ENCODE results near the gene CEACAM21. TPM values are rescaled to one million over a fixed set of nuclear protein-coding genes. Genes with fewer than 3 reads are reported as not detected.

Gene CEACAM21
- polyA plus RNA-seq, 1 of the 3 experiments (the other 2 are of a cell fraction): not detected

- H3K27ac ChIP-seq (ENCODE audit: low read depth in 2 of 2, low read length in 1 of 2): no peak overlapping the region
- no peaks in the 10 kb centered on the region for H3F3A ChIP-seq (replicated peaks; ENCODE audit: insufficient read depth)
- no peak overlapping the region for H3K9ac ChIP-seq
- H3K4me1 ChIP-seq (ENCODE audit: control insufficient read depth in 1 of 2, insufficient read depth in 2 of 2, low read depth in 1 of 2, low read length in 1 of 2): no peaks in the 10 kb centered on the region
- H3K4me2 ChIP-seq: no peak overlapping the region
- no peaks in the 10 kb centered on the region for H4K20me1 ChIP-seq (ENCODE audit: insufficient read depth)
- H3K9me3 ChIP-seq: no peaks in the 10 kb centered on the region
- H3K36me3 ChIP-seq (replicated peaks in 1 of 2; ENCODE audit: control insufficient read depth in 1 of 2, insufficient read depth in 2 of 2, low read length in 1 of 2): no peaks in the 10 kb centered on the region
- POLR2A ChIA-PET: no interaction called here
- TF ChIP-seq GATA2 (CRISPR knock-in tag; IDR thresholded peaks at IDR 0.05) (no peak), SIN3A (IDR thresholded peaks at IDR 0.05; ENCODE audit: borderline replicate concordance, low read depth, low read length) (no peak), FOXJ3 (CRISPR knock-in tag; IDR thresholded peaks at IDR 0.05) (no peak)
- CTCF ChIA-PET: interaction anchor here (1.1 to 1.3 kb wide), 2 partner anchors 17 to 24 kb away, joined by 5 to 8 read pairs; no protein-coding TSS in a partner anchor
- H3K79me2 ChIP-seq (ENCODE audit: insufficient read depth): no peaks in the 10 kb centered on the region
- no peaks in the 10 kb centered on the region for H3K9me2 ChIP-seq
- no peak for DNase-seq
- H3K4me3 ChIP-seq (ENCODE audit: low read depth in 2 of 2, low read length in 1 of 2): no peak overlapping the region
- no peak overlapping the region for H2AFZ ChIP-seq (ENCODE audit: low read depth)
- H3K27me3 ChIP-seq (ENCODE audit: insufficient read depth): peaks cover 68% of the 10 kb centered on the region
- WGBS (ENCODE audit: low lambda C conversion rate): 22% methylated on average over 6 of the region's 6 CpGs
These were observed 29.6 kb upstream of the CEACAM21 start for GRCh38 chr19:41546386-41546789.

DNA sequence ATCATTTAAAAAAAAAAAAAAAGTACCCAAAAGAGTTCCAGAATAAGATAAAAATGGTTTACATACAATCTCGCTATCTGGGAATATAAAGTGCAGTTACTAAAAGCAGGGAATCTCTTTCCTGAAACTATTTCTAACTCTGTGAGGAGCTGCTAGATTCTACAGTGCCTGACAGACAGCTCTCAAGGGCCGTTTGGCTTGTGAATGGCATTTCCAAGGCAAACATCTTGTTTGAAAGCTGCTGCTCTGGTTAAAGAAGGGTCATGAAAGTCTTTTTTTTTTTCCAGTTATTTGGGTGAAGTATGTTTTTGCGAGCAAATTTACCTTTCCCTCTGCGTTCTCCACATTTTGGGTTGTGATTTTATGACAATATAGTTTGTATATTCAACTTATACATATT, 29.0 kb upstream of the CEACAM21 start:
- TF ChIP-seq SMC3 (IDR thresholded peaks at IDR 0.05; ENCODE audit: low read depth, low read length): no peak
- TF ChIP-seq NFIC (IDR thresholded peaks at IDR 0.05; ENCODE audit: borderline replicate concordance): no peak
- no peak for TF ChIP-seq IRF3 (IDR thresholded peaks at IDR 0.05; ENCODE audit: low read depth, low read length)
- no peak for TF ChIP-seq PBX3 (IDR thresholded peaks at IDR 0.05)
- no peak for TF ChIP-seq TCF12 (IDR thresholded peaks at IDR 0.05)
- TF ChIP-seq MXI1 (IDR thresholded peaks at IDR 0.05; ENCODE audit: low read depth, low read length): no peak
- H3K4me1 ChIP-seq (ENCODE audit: control insufficient read depth in 1 of 2, insufficient read depth in 2 of 2, low read depth in 1 of 2, low read length in 1 of 2): no peaks in the 10 kb centered on the region
- no peaks in the 10 kb centered on the region for H3K9me3 ChIP-seq
- no peaks in the 10 kb centered on the region for H3K79me2 ChIP-seq (ENCODE audit: insufficient read depth)
- no peak overlapping the region for H3K27ac ChIP-seq (ENCODE audit: low read depth in 2 of 2, low read length in 1 of 2)
- H2AFZ ChIP-seq (ENCODE audit: low read depth): no peak overlapping the region
- H3K36me3 ChIP-seq (replicated peaks in 1 of 2; ENCODE audit: control insufficient read depth in 1 of 2, insufficient read depth in 2 of 2, low read length in 1 of 2): no peaks in the 10 kb centered on the region
- H3K27me3 ChIP-seq (ENCODE audit: insufficient read depth): peaks cover 74% of the 10 kb centered on the region
- no peak for DNase-seq
- ChIA-PET CTCF (interaction anchor here (0.6 to 2.4 kb wide), 3 partner anchors 23 to 143 kb away, joined by 4 to 10 read pairs (median 5); no protein-coding TSS in a partner anchor), POLR2A (no interaction called here)
- no peak overlapping the region for H3K4me3 ChIP-seq (ENCODE audit: low read depth in 2 of 2, low read length in 1 of 2)
- WGBS (ENCODE audit: low lambda C conversion rate): 4% methylated on average over 4 of the region's 4 CpGs
- no peaks in the 10 kb centered on the region for H3K9me2 ChIP-seq
- H4K20me1 ChIP-seq (ENCODE audit: insufficient read depth): no peaks in the 10 kb centered on the region
- H3K9ac ChIP-seq: no peak overlapping the region
- no peaks in the 10 kb centered on the region for H3F3A ChIP-seq (replicated peaks; ENCODE audit: insufficient read depth)
- H3K4me2 ChIP-seq: no peak overlapping the region

DNA sequence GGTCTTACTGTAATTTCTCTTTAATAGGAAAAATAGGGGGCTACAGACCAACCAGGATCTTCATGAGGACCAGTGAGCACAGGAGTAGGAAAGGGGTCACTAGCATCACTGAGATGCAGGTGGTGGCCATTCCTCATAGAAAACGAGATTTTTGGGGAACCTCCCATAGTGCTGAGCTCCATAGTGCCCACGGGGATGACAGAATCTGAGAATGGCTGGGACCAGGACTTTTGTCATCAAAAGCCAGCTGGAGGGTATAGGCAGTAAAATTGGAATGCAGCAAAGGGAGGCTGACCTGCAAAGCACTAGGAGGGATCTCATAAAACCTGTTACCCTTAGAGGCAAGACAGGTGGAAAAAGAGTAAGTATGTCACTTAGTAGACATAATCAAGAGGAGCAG, 28.4 kb upstream of the CEACAM21 start:
- no peaks in the 10 kb centered on the region for H3K9me3 ChIP-seq
- H4K20me1 ChIP-seq (ENCODE audit: insufficient read depth): no peaks in the 10 kb centered on the region
- no peak overlapping the region for H3K4me2 ChIP-seq
- H3K27me3 ChIP-seq (ENCODE audit: insufficient read depth): peaks cover 75% of the 10 kb centered on the region
- no peak overlapping the region for H3K9ac ChIP-seq
- no peaks in the 10 kb centered on the region for H3K79me2 ChIP-seq (ENCODE audit: insufficient read depth)
- H2AFZ ChIP-seq (ENCODE audit: low read depth): no peak overlapping the region
- CTCF ChIA-PET: interaction anchor here (0.6 to 3.0 kb wide), 3 partner anchors 16 to 144 kb away, joined by 4 to 11 read pairs (median 10); no protein-coding TSS in a partner anchor
- no peaks in the 10 kb centered on the region for H3F3A ChIP-seq (replicated peaks; ENCODE audit: insufficient read depth)
- no peak overlapping the region for H3K27ac ChIP-seq (ENCODE audit: low read depth in 2 of 2, low read length in 1 of 2)
- H3K4me3 ChIP-seq (ENCODE audit: low read depth in 2 of 2, low read length in 1 of 2): no peak overlapping the region
- no peaks in the 10 kb centered on the region for H3K4me1 ChIP-seq (ENCODE audit: control insufficient read depth in 1 of 2, insufficient read depth in 2 of 2, low read depth in 1 of 2, low read length in 1 of 2)
- POLR2A ChIA-PET: no interaction called here
- no peaks in the 10 kb centered on the region for H3K9me2 ChIP-seq
- no peaks in the 10 kb centered on the region for H3K36me3 ChIP-seq (replicated peaks in 1 of 2; ENCODE audit: control insufficient read depth in 1 of 2, insufficient read depth in 2 of 2, low read length in 1 of 2)
- WGBS (ENCODE audit: low lambda C conversion rate): 0% methylated on average over 2 of the region's 2 CpGs
- DNase-seq: no peak
- TF ChIP-seq FOXM1 (IDR thresholded peaks at IDR 0.05; ENCODE audit: low read depth) (no peak), NFIC (IDR thresholded peaks at IDR 0.05; ENCODE audit: borderline replicate concordance) (no peak), TEAD4 (IDR thresholded peaks at IDR 0.05; ENCODE audit: borderline replicate concordance, insufficient read depth) (no peak), YY1 (IDR thresholded peaks at IDR 0.05; ENCODE audit: low read depth) (no peak), EZH2phosphoT487 (IDR thresholded peaks at IDR 0.05; ENCODE audit: borderline replicate concordance, low read depth) (no peak), RAD21 (IDR thresholded peaks at IDR 0.05; ENCODE audit: low read length) (no peak), USF1 (IDR thresholded peaks at IDR 0.05; ENCODE audit: borderline replicate concordance, low read depth) (no peak)
- TF ChIP-seq, protein P1, sequence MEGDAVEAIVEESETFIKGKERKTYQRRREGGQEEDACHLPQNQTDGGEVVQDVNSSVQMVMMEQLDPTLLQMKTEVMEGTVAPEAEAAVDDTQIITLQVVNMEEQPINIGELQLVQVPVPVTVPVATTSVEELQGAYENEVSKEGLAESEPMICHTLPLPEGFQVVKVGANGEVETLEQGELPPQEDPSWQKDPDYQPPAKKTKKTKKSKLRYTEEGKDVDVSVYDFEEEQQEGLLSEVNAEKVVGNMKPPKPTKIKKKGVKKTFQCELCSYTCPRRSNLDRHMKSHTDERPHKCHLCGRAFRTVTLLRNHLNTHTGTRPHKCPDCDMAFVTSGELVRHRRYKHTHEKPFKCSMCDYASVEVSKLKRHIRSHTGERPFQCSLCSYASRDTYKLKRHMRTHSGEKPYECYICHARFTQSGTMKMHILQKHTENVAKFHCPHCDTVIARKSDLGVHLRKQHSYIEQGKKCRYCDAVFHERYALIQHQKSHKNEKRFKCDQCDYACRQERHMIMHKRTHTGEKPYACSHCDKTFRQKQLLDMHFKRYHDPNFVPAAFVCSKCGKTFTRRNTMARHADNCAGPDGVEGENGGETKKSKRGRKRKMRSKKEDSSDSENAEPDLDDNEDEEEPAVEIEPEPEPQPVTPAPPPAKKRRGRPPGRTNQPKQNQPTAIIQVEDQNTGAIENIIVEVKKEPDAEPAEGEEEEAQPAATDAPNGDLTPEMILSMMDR (IDR thresholded peaks at IDR 0.05): no peak
